Astrocyte of the spinal cord (primary cell): ENCODE data around the gene LINC00305.
A peak's percentile ranks its signal among the peaks of the same experiment; 100 is the strongest.

ENCODE experiments used
- DNase-seq: peaks from one replicate; pipeline ENCODE4 v3.0.0; 2011; ENCODE audit warnings: low read depth, low spot score
- H3K4me3 ChIP-seq: 2 replicates; pipeline ENCODE4 v1.5.1; 2011; ENCODE audit warnings: low read depth, mild to moderate bottlenecking, low read length, moderate library complexity
- in situ Hi-C: cut with HindIII; loops from 2 replicates; pipeline ENCODE4 v1.10.0; 2017; ENCODE audit warnings: low sequenced_read_pairs
- TF ChIP-seq, protein P1 (sequence below): IDR thresholded peaks from 2 replicates; pipeline ENCODE4 v1.5.1; 2012; ENCODE audit warnings: low read depth, mild to moderate bottlenecking, low read length, inconsistent platforms

Gene LINC00305

DNA sequence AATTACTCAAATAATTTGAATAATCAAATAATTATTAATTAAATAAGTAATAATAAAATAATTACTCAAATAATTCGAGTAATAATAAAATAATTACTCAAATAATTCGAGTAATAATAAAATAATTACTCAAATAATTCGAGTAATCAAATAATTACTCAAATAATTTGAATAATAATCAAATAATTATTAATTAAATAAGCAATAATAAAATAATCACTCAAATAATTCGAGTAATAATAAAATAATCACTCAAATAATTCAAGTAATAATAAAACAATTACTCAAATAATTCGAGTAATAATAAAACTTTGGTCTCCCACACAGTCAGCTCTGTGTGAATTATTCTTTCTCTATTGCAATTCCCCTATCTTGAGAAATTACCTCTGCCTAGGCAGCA, 30.0 kb upstream of the LINC00305 start:
- TF ChIP-seq, protein P1, sequence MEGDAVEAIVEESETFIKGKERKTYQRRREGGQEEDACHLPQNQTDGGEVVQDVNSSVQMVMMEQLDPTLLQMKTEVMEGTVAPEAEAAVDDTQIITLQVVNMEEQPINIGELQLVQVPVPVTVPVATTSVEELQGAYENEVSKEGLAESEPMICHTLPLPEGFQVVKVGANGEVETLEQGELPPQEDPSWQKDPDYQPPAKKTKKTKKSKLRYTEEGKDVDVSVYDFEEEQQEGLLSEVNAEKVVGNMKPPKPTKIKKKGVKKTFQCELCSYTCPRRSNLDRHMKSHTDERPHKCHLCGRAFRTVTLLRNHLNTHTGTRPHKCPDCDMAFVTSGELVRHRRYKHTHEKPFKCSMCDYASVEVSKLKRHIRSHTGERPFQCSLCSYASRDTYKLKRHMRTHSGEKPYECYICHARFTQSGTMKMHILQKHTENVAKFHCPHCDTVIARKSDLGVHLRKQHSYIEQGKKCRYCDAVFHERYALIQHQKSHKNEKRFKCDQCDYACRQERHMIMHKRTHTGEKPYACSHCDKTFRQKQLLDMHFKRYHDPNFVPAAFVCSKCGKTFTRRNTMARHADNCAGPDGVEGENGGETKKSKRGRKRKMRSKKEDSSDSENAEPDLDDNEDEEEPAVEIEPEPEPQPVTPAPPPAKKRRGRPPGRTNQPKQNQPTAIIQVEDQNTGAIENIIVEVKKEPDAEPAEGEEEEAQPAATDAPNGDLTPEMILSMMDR: no peak
- no peak overlapping the region for H3K4me3 ChIP-seq
- no peak for DNase-seq
- in situ Hi-C loops: no loop called here

DNA sequence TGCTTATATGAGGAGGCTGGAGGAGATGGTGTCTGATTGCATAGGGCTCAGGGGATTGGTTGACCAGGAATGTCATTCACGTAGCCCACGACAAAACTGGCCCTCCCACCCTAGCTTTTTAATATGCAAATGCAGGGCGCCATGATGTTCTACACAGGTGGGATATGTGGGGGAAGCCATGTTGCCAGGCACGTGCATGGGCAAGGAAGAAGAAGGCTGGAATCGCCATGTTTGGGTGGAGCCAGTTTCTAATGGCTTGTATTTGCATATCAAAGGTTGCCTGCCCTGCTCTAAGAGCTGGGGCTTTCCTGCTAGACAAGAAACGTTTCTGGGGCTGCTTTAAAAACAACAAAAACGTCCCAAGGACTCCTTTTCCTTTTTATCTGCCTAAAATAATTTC, 26.5 kb upstream of the LINC00305 start:
- TF ChIP-seq, protein P1: no peak
- DNase-seq: no peak
- H3K4me3 ChIP-seq: no peak overlapping the region
- in situ Hi-C loops: no loop called here

DNA sequence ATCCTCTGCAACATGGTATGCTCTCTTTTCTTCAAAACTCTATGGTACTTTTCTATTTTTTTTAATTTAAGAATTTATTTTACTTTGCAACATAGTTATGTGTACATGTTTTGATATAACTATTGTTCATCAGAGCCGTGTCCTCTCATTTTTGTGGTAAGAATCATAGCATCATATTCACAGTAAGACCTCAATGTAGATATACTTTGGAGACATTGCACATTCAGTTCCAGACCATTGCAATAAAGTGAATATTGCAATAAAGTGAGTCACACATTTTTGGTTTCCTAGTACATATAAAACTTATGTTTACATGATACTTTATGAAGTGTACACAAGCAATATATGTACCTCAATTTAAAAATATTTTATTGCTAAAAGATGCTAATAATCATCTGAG, 22.7 kb upstream of the LINC00305 start:
- in situ Hi-C loops: no loop called here
- peak; percentile 11 for DNase-seq
- TF ChIP-seq, protein P1: no peak
- no peak overlapping the region for H3K4me3 ChIP-seq

DNA sequence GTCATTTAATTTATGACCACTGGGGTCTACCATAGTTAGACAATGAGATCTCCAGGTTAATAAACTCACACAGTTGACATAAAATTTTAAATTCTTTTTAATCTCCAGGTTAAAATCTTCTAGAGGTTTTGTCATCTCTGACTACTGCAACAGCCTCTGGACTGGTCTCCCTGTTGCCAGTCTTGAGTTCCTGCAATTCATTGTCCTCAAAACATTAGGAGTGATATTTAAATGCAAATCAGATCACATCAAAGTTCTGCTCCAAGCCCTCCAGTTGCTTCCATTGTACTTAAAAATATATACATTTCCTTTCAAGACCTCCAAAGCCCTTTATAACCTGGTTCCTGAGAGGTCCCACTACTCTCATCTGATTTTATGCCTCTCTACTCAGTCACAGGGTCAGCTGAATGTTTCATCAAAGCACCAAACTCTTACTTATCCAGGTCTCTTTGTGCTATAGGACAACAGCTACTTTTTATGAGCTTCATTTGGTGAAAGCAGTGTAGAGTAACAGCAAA, 18.6 kb upstream of the LINC00305 start:
- in situ Hi-C loops: no loop called here
- TF ChIP-seq, protein P1: no peak
- H3K4me3 ChIP-seq: no peak overlapping the region
- no peak for DNase-seq

DNA sequence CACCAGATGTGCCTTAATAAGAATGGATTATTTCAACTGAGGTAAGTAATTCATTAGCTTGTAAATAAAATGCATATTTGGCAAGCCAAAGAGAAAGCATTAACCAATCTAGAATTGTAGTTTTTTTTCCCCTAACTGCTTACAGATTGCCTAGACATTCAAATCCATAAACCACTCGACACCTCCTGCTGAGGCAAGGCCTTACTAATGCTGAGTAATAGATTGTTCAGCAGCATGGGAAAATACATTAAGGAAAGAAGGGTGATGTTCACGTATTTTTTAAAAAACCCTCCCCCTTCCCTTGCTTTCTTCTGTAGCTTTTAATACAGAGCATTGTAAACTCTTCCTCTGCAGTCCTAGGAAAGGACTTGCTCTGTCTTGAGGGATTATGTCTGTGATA, 17.0 kb upstream of the LINC00305 start:
- in situ Hi-C loops: no loop called here
- TF ChIP-seq, protein P1: no peak
- no peak overlapping the region for H3K4me3 ChIP-seq
- DNase-seq: peak; percentile 93

DNA sequence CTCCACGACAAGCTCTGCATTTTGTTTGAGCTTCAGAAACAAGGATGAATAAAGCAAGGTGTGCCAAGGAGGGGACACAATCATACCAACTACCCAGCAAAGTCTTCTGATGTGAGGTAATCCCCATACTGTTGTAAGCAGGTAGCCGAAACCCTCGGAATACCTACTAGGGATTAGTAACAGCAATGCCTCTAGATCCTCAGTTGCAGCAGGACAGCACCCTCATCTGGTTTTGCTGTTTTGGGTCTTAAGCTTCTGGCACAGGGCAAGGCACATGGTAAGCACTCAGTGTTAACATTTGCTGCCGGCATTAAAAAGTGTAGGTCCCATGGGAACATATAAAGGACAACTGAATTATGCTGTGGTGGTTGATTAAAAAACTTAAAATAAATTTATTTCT, 16.0 kb upstream of the LINC00305 start:
- in situ Hi-C loops: no loop called here

More for the DNA sequence above, 16.0 kb upstream of the LINC00305 start:
- DNase-seq: no peak
- no peak overlapping the region for H3K4me3 ChIP-seq
- TF ChIP-seq, protein P1: no peak
